Activated CD8-positive, alpha-beta T cell treated with anti-CD3 and anti-CD28 coated beads for 36 hours (primary cell): ENCODE measurements around the gene VWDE. TPM values are rescaled to one million over a fixed set of nuclear protein-coding genes. Genes with fewer than 3 reads are reported as not detected.

Source experiments
- ATAC-seq: fragments of 200-7000 bp; cut with Tn5 transposase; one replicate; pipeline ENCODE4 v1.10.0; 2021; ENCODE audit warnings: mild to moderate bottlenecking, moderate library complexity
- CTCF ChIA-PET: fragments of 350-600 bp; sonication (Branson Sonifier 250); formaldehyde crosslinking; loops from one replicate; lab custom pipeline; 2021; ENCODE audit warnings: antibody characterized with exemption; lab: Charles Lee
- POLR2A ChIA-PET: fragments of 350-600 bp; sonication (Branson Sonifier 250); formaldehyde crosslinking; loops from one replicate; lab custom pipeline; 2021; ENCODE audit warnings: antibody characterized with exemption; lab: Charles Lee
- DNase-seq: peaks from one replicate; pipeline ENCODE4 v3.0.0-alpha.2; 2020
- H3K27ac Mint-ChIP-seq: one replicate; pipeline ENCODE4 v1.8.0; 2021; ENCODE audit warnings: mild to moderate bottlenecking, mixed read lengths
- H3K27me3 Mint-ChIP-seq: one replicate; pipeline ENCODE4 v1.8.0; 2021; ENCODE audit warnings: mixed read lengths
- H3K36me3 Mint-ChIP-seq: one replicate; pipeline ENCODE4 v1.8.0; 2021; ENCODE audit warnings: low read depth, mixed read lengths
- H3K4me1 Mint-ChIP-seq: one replicate; pipeline ENCODE4 v1.8.0; 2021; ENCODE audit warnings: low read depth, mixed read lengths
- H3K4me3 Mint-ChIP-seq: one replicate; pipeline ENCODE4 v1.8.0; 2021; ENCODE audit warnings: mild to moderate bottlenecking, moderate library complexity, mixed read lengths
- H3K9me3 Mint-ChIP-seq: one replicate; pipeline ENCODE4 v1.8.0; 2021; ENCODE audit warnings: mixed read lengths
- intact Hi-C: fragments of 100-400 bp; cut with micrococcal nuclease; formaldehyde crosslinking; loops from one replicate; pipeline ENCODE4 v1.10.0; 2022
- total RNA-seq, 2 experiments: library from RNA; stranded (reverse); gene quantifications; one replicate each; pipeline ENCODE4 v1.2.3, GENCODE V29; 2021
- TF ChIP-seq, protein P1 (sequence below): fragments of 200-600 bp; IDR thresholded peaks from one replicate; pipeline ENCODE4 v1.8.0; 2022; ENCODE audit warnings: antibody characterized with exemption, mild to moderate bottlenecking

The VWDE gene
- total RNA-seq, 2 experiments from 2014 or later: 1.4 to 1.7 TPM

DNA sequence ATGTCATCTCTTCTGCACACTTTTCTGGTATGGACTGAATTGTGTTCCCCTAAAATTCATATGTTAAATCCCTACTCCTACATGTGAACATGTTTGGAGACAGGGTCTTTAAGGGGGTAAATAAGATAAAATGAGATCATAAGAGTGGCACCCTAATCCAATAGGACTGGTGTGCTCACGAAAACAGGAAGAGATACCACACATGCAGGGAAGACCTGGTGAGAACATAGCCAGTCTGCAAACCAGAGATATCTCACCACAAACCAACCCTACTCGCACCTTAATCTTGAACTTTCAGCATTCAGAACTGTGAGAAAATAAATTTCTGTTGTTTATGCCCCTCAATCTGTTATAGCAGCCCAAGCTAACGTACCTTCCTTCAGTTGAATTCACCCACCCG, 51.8 kb downstream of the VWDE start:
- no peaks in the 10 kb centered on the region for H3K9me3 Mint-ChIP-seq
- ChIA-PET CTCF (no interaction called here), POLR2A (no interaction called here)

GRCh38 chr7:12350971-12351370, 52.7 kb downstream of the VWDE start:
- ChIA-PET POLR2A (no interaction called here), CTCF (no interaction called here)
- ATAC-seq (no peak), DNase-seq (no peak)
- TF ChIP-seq, protein P1, sequence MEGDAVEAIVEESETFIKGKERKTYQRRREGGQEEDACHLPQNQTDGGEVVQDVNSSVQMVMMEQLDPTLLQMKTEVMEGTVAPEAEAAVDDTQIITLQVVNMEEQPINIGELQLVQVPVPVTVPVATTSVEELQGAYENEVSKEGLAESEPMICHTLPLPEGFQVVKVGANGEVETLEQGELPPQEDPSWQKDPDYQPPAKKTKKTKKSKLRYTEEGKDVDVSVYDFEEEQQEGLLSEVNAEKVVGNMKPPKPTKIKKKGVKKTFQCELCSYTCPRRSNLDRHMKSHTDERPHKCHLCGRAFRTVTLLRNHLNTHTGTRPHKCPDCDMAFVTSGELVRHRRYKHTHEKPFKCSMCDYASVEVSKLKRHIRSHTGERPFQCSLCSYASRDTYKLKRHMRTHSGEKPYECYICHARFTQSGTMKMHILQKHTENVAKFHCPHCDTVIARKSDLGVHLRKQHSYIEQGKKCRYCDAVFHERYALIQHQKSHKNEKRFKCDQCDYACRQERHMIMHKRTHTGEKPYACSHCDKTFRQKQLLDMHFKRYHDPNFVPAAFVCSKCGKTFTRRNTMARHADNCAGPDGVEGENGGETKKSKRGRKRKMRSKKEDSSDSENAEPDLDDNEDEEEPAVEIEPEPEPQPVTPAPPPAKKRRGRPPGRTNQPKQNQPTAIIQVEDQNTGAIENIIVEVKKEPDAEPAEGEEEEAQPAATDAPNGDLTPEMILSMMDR: no peak
- H3K4me1 Mint-ChIP-seq: no peaks in the 10 kb centered on the region
- H3K27ac Mint-ChIP-seq: no peak overlapping the region
- H3K36me3 Mint-ChIP-seq: no peaks in the 10 kb centered on the region
- peaks cover 1% of the 10 kb centered on the region for H3K27me3 Mint-ChIP-seq
- no peaks in the 10 kb centered on the region for H3K9me3 Mint-ChIP-seq
- intact Hi-C loops: no loop called here
- H3K4me3 Mint-ChIP-seq: no peak overlapping the region

More for the DNA sequence above, 51.8 kb downstream of the VWDE start:
- no peaks in the 10 kb centered on the region for H3K36me3 Mint-ChIP-seq
- H3K4me3 Mint-ChIP-seq: no peak overlapping the region
- H3K4me1 Mint-ChIP-seq: no peaks in the 10 kb centered on the region
- H3K27me3 Mint-ChIP-seq: peaks cover 1% of the 10 kb centered on the region
- H3K27ac Mint-ChIP-seq: no peak overlapping the region
- ATAC-seq (no peak), DNase-seq (no peak)
- intact Hi-C loops: no loop called here
- TF ChIP-seq, protein P1: no peak

DNA sequence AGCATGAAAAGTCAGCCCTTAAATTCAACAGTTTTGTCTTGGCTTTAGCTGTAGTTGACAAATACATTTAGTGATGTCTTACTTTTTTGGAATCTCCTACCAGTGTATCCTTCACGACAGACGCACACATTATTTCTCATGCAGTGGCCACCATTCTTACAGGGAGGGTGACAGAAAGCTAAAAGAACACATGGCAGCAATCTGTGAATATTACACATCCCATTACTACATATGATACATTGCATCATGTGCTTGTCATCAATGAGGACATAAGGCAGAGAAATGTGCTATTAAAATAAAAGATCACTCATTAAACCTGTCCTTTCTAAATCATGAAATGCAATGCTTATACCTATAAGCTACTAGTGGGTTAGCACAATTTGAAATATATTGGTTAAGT, 66.6 kb downstream of the VWDE start:
- Mint-ChIP-seq H3K4me3 (no peak overlapping the region), H3K4me1 (no peaks in the 10 kb centered on the region), H3K27me3 (no peaks in the 10 kb centered on the region), H3K27ac (no peak overlapping the region), H3K9me3 (no peaks in the 10 kb centered on the region), H3K36me3 (no peaks in the 10 kb centered on the region)
- no peak for ATAC-seq
- ChIA-PET POLR2A (no interaction called here), CTCF (interaction anchor here (1.2 kb wide), 1 partner anchor 275 kb away, joined by 4 read pairs; no protein-coding TSS in a partner anchor)
- intact Hi-C loops: no loop called here
- TF ChIP-seq, protein P1: no peak
- DNase-seq: no peak

DNA sequence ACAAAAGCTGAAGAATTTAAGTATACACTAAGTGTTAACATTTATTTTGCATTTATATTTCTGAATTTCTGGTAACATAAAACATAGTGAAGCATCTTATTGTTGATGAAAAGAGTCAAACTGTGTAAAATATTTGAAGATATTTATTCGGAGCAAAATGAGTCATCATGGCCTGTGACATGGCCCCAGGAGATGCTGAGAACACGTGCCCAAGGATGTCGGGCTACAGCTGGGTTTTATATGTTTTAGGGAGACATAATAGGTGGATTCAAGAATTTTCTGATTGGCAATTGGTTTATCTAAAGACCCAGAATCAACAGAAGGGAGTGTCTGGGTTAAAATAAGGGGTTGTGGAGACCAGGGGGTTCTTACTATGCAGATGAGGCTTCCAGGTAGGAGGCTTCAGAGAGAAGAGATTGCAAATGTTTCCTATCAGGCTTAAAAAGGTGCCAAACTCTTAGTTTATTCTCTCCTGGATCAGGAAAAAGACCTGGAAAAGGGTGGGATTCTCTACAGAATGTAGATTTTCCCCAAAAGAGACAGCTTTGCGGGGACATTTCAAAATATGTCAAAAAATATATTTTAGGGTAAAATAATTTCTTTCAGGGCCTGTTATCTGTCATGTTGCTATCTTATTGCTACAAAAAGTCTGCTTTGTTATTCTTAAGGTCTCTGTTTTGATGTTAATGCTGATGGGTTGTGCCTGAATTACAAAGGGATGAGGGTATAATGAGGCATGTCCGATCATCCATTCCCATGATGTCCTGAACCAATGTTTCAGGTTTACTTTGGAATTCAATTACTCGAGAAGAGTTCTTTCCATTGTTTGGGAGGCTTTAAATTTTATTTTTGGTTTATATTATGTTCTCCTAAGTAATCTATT, 74.5 kb downstream of the VWDE start:
- Mint-ChIP-seq H3K9me3 (no peaks in the 10 kb centered on the region), H3K36me3 (no peaks in the 10 kb centered on the region), H3K4me1 (no peaks in the 10 kb centered on the region), H3K27me3 (no peaks in the 10 kb centered on the region), H3K4me3 (no peak overlapping the region), H3K27ac (no peak overlapping the region)
- DNase-seq (no peak), ATAC-seq (no peak)
- TF ChIP-seq, protein P1: no peak
- POLR2A ChIA-PET: interaction anchor here (1.2 kb wide), 1 partner anchor 159 kb away, joined by 3 read pairs; no protein-coding TSS in a partner anchor
- intact Hi-C loops: no loop called here
- CTCF ChIA-PET: no interaction called here

DNA sequence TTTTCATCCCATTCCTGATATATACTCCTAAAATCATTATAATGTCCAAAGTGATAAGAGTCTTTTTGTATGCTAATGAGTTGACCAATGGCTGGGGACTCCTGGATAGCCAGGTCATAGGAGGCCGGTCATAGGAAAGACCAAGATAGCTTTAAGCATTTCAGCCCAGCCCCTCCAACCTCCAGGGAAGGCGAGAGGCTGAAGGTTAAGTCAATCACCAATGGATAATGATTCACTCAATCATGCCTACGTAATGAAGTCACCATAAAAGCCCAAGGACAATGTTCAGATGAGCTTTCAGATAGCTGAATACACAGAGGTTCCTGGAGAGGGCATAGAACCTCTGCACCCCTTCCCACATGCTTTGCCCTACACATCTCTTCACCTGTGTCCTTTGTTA, 75.7 kb downstream of the VWDE start:
- ATAC-seq (no peak), DNase-seq (no peak)
- H3K4me3 Mint-ChIP-seq: no peak overlapping the region
- H3K9me3 Mint-ChIP-seq: no peaks in the 10 kb centered on the region
- intact Hi-C loops: no loop called here
- ChIA-PET CTCF (no interaction called here), POLR2A (no interaction called here)
- no peaks in the 10 kb centered on the region for H3K4me1 Mint-ChIP-seq
- no peaks in the 10 kb centered on the region for H3K27me3 Mint-ChIP-seq
- TF ChIP-seq, protein P1: no peak
- H3K27ac Mint-ChIP-seq: no peak overlapping the region
- no peaks in the 10 kb centered on the region for H3K36me3 Mint-ChIP-seq
